Lower leg skin (tissue), 3 donors: ENCODE data around the gene LRG1.

ENCODE experiments used
- CTCF ChIP-seq, 3 donors: fragments of 450-650 bp; IDR thresholded peaks; one replicate each; pipeline ENCODE4 v1.5.1; 2016; ENCODE audit warnings: antibody characterized with exemption in 3 of 3, mild to moderate bottlenecking in 3 of 3, moderate library complexity in 2 of 3
- POLR2A ChIP-seq, 2 donors: fragments of 450-650 bp; IDR thresholded peaks; one replicate each; pipeline ENCODE4 v1.6.1; 2016 to 2017; ENCODE audit warnings: antibody characterized with exemption in 2 of 2, mild to moderate bottlenecking in 1 of 2, moderate library complexity in 1 of 2

- TF ChIP-seq CTCF (IDR thresholded peaks at IDR 0.05) (no peak), POLR2A (IDR thresholded peaks at IDR 0.05) (no peak)
Observed at GRCh38 chr19:4522291-4523002, 17.4 kb downstream of the LRG1 start.
